ENCODE data around the gene FUS. TPM values are rescaled to one million over a fixed set of nuclear protein-coding genes. Genes with fewer than 3 reads are reported as not detected.

FUS gene
- total RNA-seq, 3 donors from 2014 or later, result 59.0 to 78.3 (median 73.9) TPM

GRCh38 chr16:31217136-31217530, 37.2 kb downstream of the FUS start:
- no peak for DNase-seq (ENCODE audit: low spot score in 2 of 2)
- Histone ChIP-seq H3K27ac (no peak overlapping the region), H3K27me3 (peaks cover 4 to 25% of the 10 kb centered on the region in 2 donors), H3K36me3 (no peaks in the 10 kb centered on the region), H3K4me3 (peak overlapping the region in 2 of 3 donors; percentile 55 to 71), H3K4me1 (peaks cover 0 to 7% of the 10 kb centered on the region in 2 donors), H3K9me3 (no peaks in the 10 kb centered on the region)
- TF ChIP-seq CTCF (IDR thresholded peaks at IDR 0.05), result no peak
- no peak for TF ChIP-seq POLR2AphosphoS5 (IDR thresholded peaks at IDR 0.05)
- no peak for TF ChIP-seq POLR2A (IDR thresholded peaks at IDR 0.05)
- intact Hi-C loops (cut with DNase I; ENCODE audit: low total_unique reads), result no loop called here

- H3K9me3 ChIP-seq, result no peaks in the 10 kb centered on the region
- intact Hi-C loops (cut with DNase I; ENCODE audit: low total_unique reads), result no loop called here
- TF ChIP-seq POLR2AphosphoS5 (IDR thresholded peaks at IDR 0.05) (no peak), POLR2A (IDR thresholded peaks at IDR 0.05) (no peak), CTCF (IDR thresholded peaks at IDR 0.05) (no peak)
- no peaks in the 10 kb centered on the region for H3K36me3 ChIP-seq
- peaks cover 4 to 25% of the 10 kb centered on the region in 2 donors for H3K27me3 ChIP-seq
- H3K27ac ChIP-seq, result no peak overlapping the region
- no peak overlapping the region for H3K4me3 ChIP-seq
- peaks cover 0 to 7% of the 10 kb centered on the region in 2 donors for H3K4me1 ChIP-seq
- DNase-seq (ENCODE audit: low spot score in 2 of 2), result no peak
Observed at GRCh38 chr16:31219154-31219741, 39.3 kb downstream of the FUS start.

- Histone ChIP-seq H3K36me3 (no peaks in the 10 kb centered on the region), H3K27ac (no peak overlapping the region), H3K27me3 (peaks cover 4 to 23% of the 10 kb centered on the region in 2 donors), H3K4me1 (peaks cover 0 to 4% of the 10 kb centered on the region in 2 donors), H3K4me3 (no peak overlapping the region), H3K9me3 (no peaks in the 10 kb centered on the region)
- DNase-seq (ENCODE audit: low spot score in 2 of 2), result no peak
- intact Hi-C loops (cut with DNase I; ENCODE audit: low total_unique reads), result no loop called here
- no peak for TF ChIP-seq CTCF (IDR thresholded peaks at IDR 0.05)
- TF ChIP-seq POLR2AphosphoS5 (IDR thresholded peaks at IDR 0.05), result no peak
Observed at GRCh38 chr16:31221357-31222160, 41.6 kb downstream of the FUS start.

- no peaks in the 10 kb centered on the region for H3K36me3 ChIP-seq
- TF ChIP-seq POLR2AphosphoS5 (IDR thresholded peaks at IDR 0.05) (no peak), CTCF (IDR thresholded peaks at IDR 0.05) (no peak), POLR2A (IDR thresholded peaks at IDR 0.05) (no peak)
- H3K27me3 ChIP-seq, result peaks cover under 1 to 10% of the 10 kb centered on the region in 2 donors
- H3K4me1 ChIP-seq, result no peaks in the 10 kb centered on the region
- H3K4me3 ChIP-seq, result no peak overlapping the region
- H3K27ac ChIP-seq, result no peak overlapping the region
- no peak for DNase-seq (ENCODE audit: low spot score in 2 of 2)
- no peaks in the 10 kb centered on the region for H3K9me3 ChIP-seq
- intact Hi-C loops (cut with DNase I; ENCODE audit: low total_unique reads), result no loop called here
Observed at GRCh38 chr16:31223044-31223443, 43.1 kb downstream of the FUS start.
